B cell (primary cell): Measurements from ENCODE around the gene WDR73.

Experiments
- EZH2 ChIP-seq: IDR thresholded peaks from 2 replicates; pipeline ENCODE4 v1.6.1; 2012; ENCODE audit warnings: borderline replicate concordance, low read depth, mild to moderate bottlenecking, moderate library complexity, low read length; ENCODE audit not compliant: insufficient read depth, poor library complexity, severe bottlenecking
- TF ChIP-seq, protein P1 (sequence below): fragments of 200-600 bp; IDR thresholded peaks from one replicate; pipeline ENCODE4 v1.8.0; 2022; ENCODE audit warnings: antibody characterized with exemption, mild to moderate bottlenecking

DNA sequence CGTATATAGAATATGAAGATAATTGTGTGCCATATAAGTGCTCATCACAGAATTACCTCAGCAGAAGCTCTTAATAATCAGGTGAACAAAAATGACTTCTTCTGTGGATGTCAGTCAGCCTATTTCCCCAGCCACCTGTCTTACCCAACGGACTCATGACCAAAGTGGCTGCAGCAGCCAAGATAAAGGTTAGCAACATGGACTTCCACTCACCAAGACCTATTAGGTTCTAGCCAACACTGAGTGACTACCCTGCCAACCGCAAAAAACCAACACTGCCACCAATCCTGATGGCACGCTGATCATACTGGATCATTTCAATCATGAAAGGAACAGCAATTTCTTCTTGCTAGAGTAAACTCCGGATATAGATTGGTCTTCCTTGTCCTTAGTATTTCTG is 49.7 kb upstream of the WDR73 start:
- TF ChIP-seq, protein P1, sequence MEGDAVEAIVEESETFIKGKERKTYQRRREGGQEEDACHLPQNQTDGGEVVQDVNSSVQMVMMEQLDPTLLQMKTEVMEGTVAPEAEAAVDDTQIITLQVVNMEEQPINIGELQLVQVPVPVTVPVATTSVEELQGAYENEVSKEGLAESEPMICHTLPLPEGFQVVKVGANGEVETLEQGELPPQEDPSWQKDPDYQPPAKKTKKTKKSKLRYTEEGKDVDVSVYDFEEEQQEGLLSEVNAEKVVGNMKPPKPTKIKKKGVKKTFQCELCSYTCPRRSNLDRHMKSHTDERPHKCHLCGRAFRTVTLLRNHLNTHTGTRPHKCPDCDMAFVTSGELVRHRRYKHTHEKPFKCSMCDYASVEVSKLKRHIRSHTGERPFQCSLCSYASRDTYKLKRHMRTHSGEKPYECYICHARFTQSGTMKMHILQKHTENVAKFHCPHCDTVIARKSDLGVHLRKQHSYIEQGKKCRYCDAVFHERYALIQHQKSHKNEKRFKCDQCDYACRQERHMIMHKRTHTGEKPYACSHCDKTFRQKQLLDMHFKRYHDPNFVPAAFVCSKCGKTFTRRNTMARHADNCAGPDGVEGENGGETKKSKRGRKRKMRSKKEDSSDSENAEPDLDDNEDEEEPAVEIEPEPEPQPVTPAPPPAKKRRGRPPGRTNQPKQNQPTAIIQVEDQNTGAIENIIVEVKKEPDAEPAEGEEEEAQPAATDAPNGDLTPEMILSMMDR: no peak
- TF ChIP-seq EZH2: no peak
